Dermis microvascular lymphatic vessel endothelial cell (primary cell): ENCODE measurements around the gene OR10AG1. TPM values are rescaled to one million over a fixed set of nuclear protein-coding genes. Genes with fewer than 3 reads are reported as not detected.

Experiments used
- DNase-seq, 2 donors: peaks; one replicate each; pipeline versions ENCODE4 v3.0.0 to v3.0.0-alpha.2; 2010; ENCODE audit warnings: low read depth in 2 of 2
- total RNA-seq: library from RNA; depleted of rRNA; stranded (reverse); fragments of >200 nt; gene quantifications from 2 replicates; pipeline ENCODE4 v1.2.1, GENCODE V29; 2014

The OR10AG1 gene, protein sequence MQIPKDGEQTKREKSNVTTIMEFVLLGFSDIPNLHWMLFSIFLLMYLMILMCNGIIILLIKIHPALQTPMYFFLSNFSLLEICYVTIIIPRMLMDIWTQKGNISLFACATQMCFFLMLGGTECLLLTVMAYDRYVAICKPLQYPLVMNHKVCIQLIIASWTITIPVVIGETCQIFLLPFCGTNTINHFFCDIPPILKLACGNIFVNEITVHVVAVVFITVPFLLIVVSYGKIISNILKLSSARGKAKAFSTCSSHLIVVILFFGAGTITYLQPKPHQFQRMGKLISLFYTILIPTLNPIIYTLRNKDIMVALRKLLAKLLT
- not detected in 2 replicates for total RNA-seq

DNA sequence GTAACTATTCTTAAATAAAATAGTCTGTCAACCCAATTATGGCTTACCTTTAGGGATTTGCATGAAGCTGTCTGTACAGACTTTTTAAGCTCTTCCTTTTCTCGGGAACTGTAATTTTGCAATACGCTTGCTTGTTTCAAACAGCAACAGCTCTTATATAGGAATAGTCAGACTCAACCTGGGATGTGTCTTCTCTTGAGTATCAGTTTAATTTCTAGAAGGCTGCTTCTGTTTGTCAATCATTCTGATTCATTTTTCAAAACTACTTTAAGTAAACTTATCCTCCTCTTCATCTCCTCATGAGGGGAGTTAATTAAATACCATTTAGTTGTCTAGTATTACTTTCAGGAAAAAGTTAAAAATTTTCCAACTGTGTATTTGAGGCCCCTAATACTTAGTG lies at the start of gene OR10AG1:
OR10AG1 (minus strand) TSS at position 101 of the 400 bp plus-strand sequence; CDS start at position 63, 38 bp downstream.
- DNase-seq: no peak

DNA sequence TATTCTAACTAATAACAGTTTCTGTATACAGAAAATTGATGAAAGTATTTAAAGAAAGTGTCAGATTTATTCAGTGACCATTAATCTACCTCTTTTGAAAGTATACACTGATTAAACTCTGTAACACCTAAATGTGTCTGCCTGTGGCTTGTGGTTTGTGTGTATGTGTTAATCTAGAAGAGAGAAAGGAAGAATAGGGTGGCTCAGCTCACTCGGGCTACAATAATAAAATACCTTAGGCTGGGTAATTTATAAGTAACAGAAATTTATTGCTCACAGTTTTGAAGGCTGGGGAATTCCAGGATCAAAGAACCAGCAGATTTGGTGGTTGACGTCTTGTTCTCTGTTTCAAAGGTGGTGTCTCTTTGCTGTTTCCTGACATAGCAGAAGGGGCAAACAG lies 44.1 kb upstream of the OR10AG1 start:
- no peak for DNase-seq

DNA sequence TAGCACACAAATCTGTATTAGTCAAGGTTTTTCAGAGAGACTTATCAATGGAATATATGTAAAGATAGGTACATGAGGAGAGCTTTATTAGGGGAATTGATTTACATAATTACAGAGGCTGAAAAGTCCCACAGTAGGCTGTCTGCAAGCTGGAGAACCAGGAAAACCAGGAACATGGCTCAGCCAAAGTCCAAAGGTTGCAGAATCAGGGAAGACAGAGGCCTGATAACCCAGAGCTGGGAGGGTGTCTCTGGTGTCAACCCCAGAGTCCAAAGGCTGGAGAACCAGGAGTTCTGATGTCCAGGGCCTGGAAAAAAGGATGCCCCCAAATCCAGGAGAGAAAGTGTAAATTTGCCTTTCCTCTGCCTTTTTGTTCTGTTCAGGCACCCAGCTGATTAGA lies 41.0 kb upstream of the OR10AG1 start:
- no peak for DNase-seq

DNA sequence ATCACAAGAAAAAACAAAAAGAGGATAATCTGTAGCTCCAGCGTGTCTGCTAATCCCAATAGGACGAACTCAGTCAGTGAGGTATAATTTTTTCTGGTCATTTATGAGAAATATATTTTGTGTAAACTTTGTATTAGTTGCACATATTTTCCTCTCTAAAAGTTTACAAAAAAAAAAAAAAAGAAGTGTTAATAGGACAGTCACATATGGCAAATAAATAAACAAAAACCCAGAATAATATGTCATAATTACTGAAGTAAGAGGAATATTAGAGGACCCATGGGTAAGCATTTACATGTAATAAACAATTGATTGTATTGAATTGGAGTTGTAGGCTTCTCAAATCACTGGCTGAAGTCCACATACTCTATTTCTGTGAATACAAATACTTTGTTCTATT lies 24.8 kb upstream of the OR10AG1 start, which contains the start of gene OR5F1:
OR5F1 (minus strand) TSS at position 101 of the 400 bp plus-strand sequence; CDS start at position 101, 0 bp downstream.
- no peak for DNase-seq

DNA sequence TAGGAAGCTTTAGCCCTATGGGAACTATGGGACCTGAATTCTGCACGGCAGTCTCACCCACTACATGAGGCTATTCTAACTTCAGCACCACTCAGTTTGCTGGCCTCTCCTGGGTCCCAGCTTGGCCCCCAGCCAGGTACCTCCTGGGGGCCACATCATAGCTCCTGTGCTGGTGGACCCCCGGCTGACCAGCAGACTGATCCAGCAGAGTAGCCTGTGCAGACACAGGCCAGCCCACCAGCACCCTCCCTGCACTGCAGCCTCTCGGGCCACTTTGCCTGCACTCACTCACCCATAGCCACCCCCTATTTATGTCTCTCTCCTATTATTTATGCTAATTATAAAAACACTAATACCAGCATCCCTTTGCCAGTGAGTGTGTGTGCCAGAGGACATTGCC lies 1.2 kb upstream of the OR10AG1 start:
- DNase-seq: no peak

- DNase-seq: no peak
Observed at GRCh38 chr11:55967914-55968313, 1.8 kb downstream of the OR10AG1 start.

GRCh38 chr11:55966391-55966790 lies 3.4 kb downstream of the OR10AG1 start:
- no peak for DNase-seq

GRCh38 chr11:55956521-55956920 lies 13.2 kb downstream of the OR10AG1 start:
- no peak for DNase-seq

DNA sequence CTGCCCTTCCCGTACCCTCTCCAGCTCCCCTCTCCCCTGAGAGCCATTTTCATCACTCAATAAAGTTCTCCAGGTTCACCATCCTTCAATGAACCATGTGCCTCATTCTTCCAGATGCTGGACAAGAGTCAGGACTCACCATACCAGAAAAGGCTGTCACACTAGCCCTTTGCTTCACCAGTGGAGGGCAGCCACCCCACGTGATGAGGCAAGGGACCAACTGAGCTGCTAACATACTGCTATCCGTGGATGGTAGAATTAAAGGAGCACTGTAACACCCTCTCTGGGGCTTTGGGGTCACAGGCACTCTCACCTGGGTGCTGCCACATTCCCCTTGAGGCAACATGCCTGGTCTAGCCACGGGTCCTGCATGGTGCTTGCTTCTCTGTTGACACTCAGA lies 20.4 kb downstream of the OR10AG1 start:
- DNase-seq: no peak

DNA sequence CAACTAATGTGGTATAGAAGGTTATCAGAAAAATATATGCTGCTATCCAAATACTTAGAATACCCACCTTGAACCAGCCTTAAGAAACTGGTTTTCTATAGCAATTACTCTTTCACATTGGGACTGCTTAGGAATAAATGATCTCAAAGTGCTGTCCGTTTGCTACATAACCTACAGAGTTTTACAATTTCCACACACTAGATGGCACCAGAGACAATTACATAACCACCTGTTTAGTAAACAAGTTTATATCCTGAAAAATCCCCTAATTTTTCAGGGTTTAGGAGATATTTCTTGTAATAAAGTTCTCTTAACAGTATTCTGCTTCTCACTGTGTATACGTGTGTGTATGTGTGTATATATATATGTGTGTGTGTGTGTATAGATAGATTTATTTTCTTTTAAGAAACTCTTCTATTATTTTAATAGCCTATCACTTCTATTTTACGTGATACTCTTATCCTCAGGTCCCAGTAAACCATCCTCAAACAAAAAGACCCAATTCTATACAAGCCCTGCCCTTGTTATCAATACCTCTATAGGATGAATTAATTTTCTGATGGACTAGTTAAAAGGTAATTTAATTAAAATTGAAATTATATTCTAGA lies 26.9 kb downstream of the OR10AG1 start:
- peak; percentile 0 to 36 for DNase-seq

GRCh38 chr11:55936300-55936699 lies 33.4 kb downstream of the OR10AG1 start, which contains the start of gene OR5I1:
TSS of gene OR5I1 (minus strand) at chr11:55936400. CDS start at chr11:55936400, 0 bp downstream.
- no peak for DNase-seq

DNA sequence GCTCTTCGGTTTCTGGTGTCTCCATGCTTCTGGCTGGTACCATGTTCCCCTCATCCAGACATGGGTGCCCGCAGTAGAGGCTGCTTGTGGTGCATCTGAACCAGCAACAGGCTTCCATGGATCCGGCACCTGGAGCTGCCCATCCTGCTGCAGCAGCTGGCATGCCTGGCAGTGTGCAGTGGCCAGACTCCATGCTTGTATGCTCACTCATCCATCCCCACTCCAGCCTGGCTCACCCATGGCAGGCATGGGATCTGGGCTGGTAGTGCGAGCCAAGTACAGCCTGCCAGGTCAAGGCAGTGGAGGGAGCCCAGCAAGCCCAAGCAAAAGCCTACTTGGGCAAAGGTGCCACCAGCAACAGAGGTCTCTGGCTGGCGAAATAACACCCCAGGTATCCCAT lies 49.2 kb downstream of the OR10AG1 start:
- DNase-seq: no peak

Other genes with a start within 250 kb of the OR10AG1 start
- not detected in 2 replicates for gene OR5D13, start 196.5 kb downstream of the OR10AG1 start, total RNA-seq
- gene OR5D14, start 174.4 kb downstream of the OR10AG1 start, total RNA-seq: not detected in 2 replicates
- not detected in 2 replicates for gene OR5L1, start 158.6 kb downstream of the OR10AG1 start, total RNA-seq
- not detected in 2 replicates for gene OR5D18, start 150.3 kb downstream of the OR10AG1 start, total RNA-seq
- not detected in 2 replicates for gene OR5L2, start 142.7 kb downstream of the OR10AG1 start, total RNA-seq
- gene OR5D16, start 131.2 kb downstream of the OR10AG1 start, total RNA-seq: not detected in 2 replicates
- gene TRIM51, start 86.6 kb downstream of the OR10AG1 start, total RNA-seq: not detected in 2 replicates
- not detected in 2 replicates for gene OR5W2, start 55.4 kb downstream of the OR10AG1 start, total RNA-seq
- gene OR5I1, start 33.5 kb downstream of the OR10AG1 start, total RNA-seq: not detected in 2 replicates
- gene OR5F1, start 24.7 kb upstream of the OR10AG1 start, total RNA-seq: not detected in 2 replicates
- not detected in 2 replicates for gene OR5AS1, start 57.7 kb upstream of the OR10AG1 start, total RNA-seq
- not detected in 2 replicates for gene OR8I2, start 123.4 kb upstream of the OR10AG1 start, total RNA-seq
- not detected in 2 replicates for gene OR8H2, start 133.7 kb upstream of the OR10AG1 start, total RNA-seq
- gene OR8H3, start 152.4 kb upstream of the OR10AG1 start, total RNA-seq: not detected in 2 replicates
- not detected in 2 replicates for gene OR8J3, start 170.3 kb upstream of the OR10AG1 start, total RNA-seq
- not detected in 2 replicates for gene OR8K5, start 190.4 kb upstream of the OR10AG1 start, total RNA-seq
- not detected in 2 replicates for gene OR5J2, start 206.7 kb upstream of the OR10AG1 start, total RNA-seq